GM23248 (cell line): ENCODE measurements around the gene RPGRIP1L.

Experiments used
- EZH2 ChIP-seq: fragments of 200-600 bp; sonication (generic); IDR thresholded peaks from 2 replicates; pipeline ENCODE4 v1.6.1; 2018; ENCODE audit warnings: antibody characterized with exemption, mild to moderate bottlenecking; ENCODE audit not compliant: insufficient read depth, poor library complexity, severe bottlenecking
- EZH2phosphoT487 ChIP-seq: fragments of 200-600 bp; sonication (generic); IDR thresholded peaks from 2 replicates; pipeline ENCODE4 v1.6.1; 2018; ENCODE audit warnings: antibody characterized with exemption, moderate library complexity, mild to moderate bottlenecking, low read depth; ENCODE audit not compliant: insufficient read depth

DNA sequence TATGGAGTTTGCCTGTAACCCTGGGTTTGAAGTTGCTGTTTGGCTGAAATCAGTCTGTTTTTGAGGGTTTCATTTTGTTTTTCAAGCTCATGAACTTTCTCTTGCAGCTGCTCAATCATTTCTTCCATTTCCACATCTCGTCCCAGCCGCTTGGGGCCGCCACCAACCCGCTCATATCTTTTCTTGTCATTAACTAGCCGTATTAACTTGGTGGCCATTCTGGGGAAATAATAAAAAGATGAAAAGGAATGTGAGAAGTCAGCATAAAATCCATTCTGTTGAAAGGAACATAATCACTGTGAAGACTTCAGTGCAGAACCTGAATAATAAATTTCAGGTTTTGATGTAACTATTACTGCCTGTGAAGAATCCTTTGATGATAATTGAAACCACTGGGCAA is 11.5 kb downstream of the RPGRIP1L start:
- TF ChIP-seq EZH2phosphoT487 (no peak), EZH2 (no peak)
